Activated T-helper 1 cell treated with anti-CD3 and anti-CD28 coated beads, Interleukin-2, amount 50 U/mL, for 16 hours (primary cell): Measurements from ENCODE around the gene LILRB4.
"Not testable (repeated sequence)": the region's sequence is repeated elsewhere in the genome, so short reads cannot be mapped to it uniquely, and the experiment has no call there.

Experiments
- DNase-seq, 2 donors: peaks; one replicate each; pipeline ENCODE4 v3.0.0-alpha.2; 2020; ENCODE audit warnings: low read depth in 1 of 2, low spot score in 1 of 2

Gene LILRB4

GRCh38 chr19:54648129-54648528, 14.7 kb upstream of the LILRB4 start:
- DNase-seq, result no peak

- DNase-seq, result no peak
Measured at GRCh38 chr19:54650108-54650655, 12.6 kb upstream of the LILRB4 start.

- no peak for DNase-seq
Measured at GRCh38 chr19:54653181-54653809, 9.5 kb upstream of the LILRB4 start.

- DNase-seq, result no peak
Measured at GRCh38 chr19:54654447-54655321, 8.1 kb upstream of the LILRB4 start.

GRCh38 chr19:54659300-54659699, 3.5 kb upstream of the LILRB4 start:
- no peak for DNase-seq

- DNase-seq, result no peak
Measured at GRCh38 chr19:54660306-54660705, 2.5 kb upstream of the LILRB4 start.

GRCh38 chr19:54660964-54661363, 1.8 kb upstream of the LILRB4 start:
- no peak for DNase-seq

GRCh38 chr19:54661846-54662481, 821 bp upstream of the LILRB4 start:
- DNase-seq, result no peak

- DNase-seq, result no peak
Measured at GRCh38 chr19:54665530-54665929, 2.7 kb downstream of the LILRB4 start.

- DNase-seq, result no peak
Measured at GRCh38 chr19:54667217-54667616, 4.4 kb downstream of the LILRB4 start.

GRCh38 chr19:54668353-54668752, 5.6 kb downstream of the LILRB4 start:
- DNase-seq, result no peak

GRCh38 chr19:54670576-54671357, 8.0 kb downstream of the LILRB4 start:
- DNase-seq, result no peak

- no peak for DNase-seq
Measured at GRCh38 chr19:54673222-54673621, 10.4 kb downstream of the LILRB4 start.

- no peak for DNase-seq
Measured at GRCh38 chr19:54674021-54674617, 11.3 kb downstream of the LILRB4 start.

GRCh38 chr19:54676210-54676834, 13.5 kb downstream of the LILRB4 start:
- DNase-seq, result not testable (repeated sequence)

- no peak for DNase-seq
Measured at GRCh38 chr19:54677217-54677616, 14.4 kb downstream of the LILRB4 start.

GRCh38 chr19:54681596-54681995, 18.8 kb downstream of the LILRB4 start:
- not testable (repeated sequence) for DNase-seq

GRCh38 chr19:54682306-54682856, 19.6 kb downstream of the LILRB4 start:
- DNase-seq, result no peak

- DNase-seq, result no peak
Measured at GRCh38 chr19:54684527-54684926, 21.7 kb downstream of the LILRB4 start.
